HG03039 (cell line): ENCODE data around the gene CLASP1.
"Not testable (repeated sequence)": the region's sequence is repeated elsewhere in the genome, so short reads cannot be mapped to it uniquely, and the experiment has no call there.

Source experiments
- ATAC-seq: cut with Tn5 transposase; IDR thresholded peaks from one replicate; pipeline ENCODE4 v1.9.1; 2021; ENCODE audit warnings: mild to moderate bottlenecking, moderate library complexity; ENCODE audit not compliant: unreplicated experiment

The CLASP1 gene

GRCh38 chr2:121663434-121663833 lies 14.2 kb upstream of the CLASP1 start:
- ATAC-seq, result no peak

- ATAC-seq, result no peak
Observed at GRCh38 chr2:121662656-121663055, 13.4 kb upstream of the CLASP1 start.

DNA sequence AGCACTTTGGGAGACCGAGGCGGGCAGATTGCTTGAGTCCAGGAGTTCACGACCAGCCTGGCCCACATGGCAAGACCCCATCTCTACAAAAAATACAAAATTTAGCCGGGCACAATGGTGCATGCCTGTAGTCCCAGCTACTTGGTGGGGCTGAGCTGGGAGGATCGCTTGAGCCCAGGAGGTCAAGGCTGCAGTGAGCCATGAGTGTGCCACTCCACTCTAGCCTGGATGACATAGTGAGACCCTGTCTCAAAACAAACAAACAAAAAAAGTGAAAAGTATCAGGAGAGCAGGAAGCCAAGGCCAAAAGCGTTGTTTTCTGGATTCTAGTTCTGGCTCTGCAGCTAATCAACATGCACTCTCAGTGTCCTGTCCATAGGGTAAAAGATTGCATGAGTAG lies 10.7 kb upstream of the CLASP1 start:
- no peak for ATAC-seq

DNA sequence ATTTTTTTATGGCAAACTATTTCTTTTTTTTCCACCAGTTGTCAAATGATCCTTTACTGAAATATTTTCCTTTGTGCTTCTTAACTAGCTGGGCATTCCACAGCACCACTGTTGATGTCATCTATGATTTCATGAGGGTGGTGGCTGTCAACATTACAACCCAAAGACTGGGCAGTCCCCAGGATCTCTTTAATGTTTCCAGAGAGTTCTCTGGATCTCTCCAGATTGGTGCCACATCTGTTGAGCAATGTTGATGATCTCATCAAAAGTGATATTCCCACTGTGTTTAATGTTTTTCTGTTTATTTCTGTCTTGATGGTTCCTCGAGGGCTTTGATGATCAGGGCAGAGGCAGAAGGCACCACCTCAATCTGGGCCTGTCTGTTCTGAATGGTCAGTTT lies 9.1 kb upstream of the CLASP1 start:
- not testable (repeated sequence) for ATAC-seq

DNA sequence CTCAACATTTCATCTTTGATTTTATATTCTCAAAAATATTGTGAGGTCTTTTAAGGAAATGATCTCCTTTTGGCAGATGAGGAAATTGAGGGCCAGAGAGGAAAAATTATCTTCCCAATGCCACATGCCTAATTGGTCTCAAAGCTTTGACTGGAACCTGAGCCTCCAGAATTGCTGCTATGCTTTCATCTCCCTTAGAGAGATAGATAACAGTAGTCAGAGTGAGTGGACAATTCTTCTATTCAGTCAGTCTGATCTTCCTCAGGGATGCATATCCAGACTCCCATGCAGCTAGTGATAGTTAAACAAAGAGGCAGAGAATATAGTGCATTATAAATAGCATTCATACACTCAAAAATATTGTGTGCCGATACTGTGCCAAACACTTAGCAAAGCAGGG lies 3.8 kb upstream of the CLASP1 start:
- ATAC-seq, result no peak

GRCh38 chr2:121650315-121650930 lies 1.2 kb upstream of the CLASP1 start:
- ATAC-seq, result no peak

GRCh38 chr2:121649596-121650314 lies 493 bp upstream of the CLASP1 start:
- peak; percentile 86 for ATAC-seq

DNA sequence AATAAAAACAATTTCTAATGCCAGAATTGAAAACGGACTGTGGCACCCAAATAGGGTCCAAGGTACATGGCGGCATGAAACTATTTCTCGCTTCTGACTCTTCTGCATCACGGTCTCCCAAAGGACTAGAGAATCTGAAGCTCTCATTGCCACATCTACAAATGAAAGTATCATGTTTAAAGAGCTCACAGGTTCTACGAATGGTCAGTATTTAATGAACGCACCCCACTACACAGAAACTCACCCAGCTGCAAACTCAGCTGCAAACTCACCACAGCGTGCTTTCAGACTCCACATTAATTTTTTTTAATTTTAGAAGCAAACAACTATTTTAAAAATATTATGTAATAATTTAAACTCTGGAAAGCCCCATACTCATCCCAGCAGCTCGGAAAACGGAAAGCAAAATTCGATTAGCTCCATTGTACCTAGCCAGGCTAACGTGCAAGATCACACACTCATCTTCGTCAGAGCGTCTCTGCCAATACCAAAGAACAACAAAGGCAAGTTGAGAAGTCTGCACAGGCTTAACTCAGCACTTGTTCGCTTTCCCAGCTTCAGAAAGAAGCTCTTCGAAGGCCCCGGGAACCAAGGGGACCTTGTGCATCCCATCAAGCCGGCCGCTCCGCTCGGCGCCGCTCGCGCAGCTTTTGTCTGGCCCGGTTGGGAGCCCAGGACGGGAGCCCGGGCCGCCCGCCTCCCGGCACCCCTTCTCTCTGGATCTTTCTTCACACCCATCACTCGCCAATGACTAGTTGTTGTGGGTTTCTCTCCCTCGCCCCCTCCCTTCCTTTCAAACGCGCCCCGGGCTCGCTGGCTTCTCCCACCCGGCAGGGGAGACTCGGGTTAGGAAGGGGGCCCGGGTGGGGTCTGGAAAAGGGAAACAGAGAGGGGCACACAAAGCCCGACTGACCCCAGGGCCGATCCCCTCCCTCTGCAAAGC lies 785 bp downstream of the CLASP1 start:
- peak; percentile 31 for ATAC-seq

DNA sequence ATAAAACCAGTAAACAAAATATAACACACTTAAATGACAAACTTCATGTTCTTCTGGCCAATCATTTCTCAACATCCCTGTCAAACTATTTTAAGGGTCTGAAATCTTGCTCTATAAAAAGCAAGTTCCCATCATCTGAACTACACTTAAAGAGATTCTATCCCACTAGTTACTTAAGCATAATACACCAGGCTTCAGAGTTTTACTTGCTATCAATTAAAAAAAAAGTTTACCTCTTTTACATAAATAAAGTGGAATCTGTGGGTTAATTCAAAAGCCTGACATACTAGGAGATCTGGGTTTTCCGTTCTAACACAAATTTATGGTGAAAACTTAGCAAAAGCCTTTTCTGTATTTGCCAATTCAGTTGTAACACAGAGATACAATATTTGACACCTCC lies 1.9 kb downstream of the CLASP1 start:
- ATAC-seq, result no peak

GRCh38 chr2:121644715-121645114 lies 4.5 kb downstream of the CLASP1 start:
- no peak for ATAC-seq

- no peak for ATAC-seq
Observed at GRCh38 chr2:121643877-121644276, 5.4 kb downstream of the CLASP1 start.

DNA sequence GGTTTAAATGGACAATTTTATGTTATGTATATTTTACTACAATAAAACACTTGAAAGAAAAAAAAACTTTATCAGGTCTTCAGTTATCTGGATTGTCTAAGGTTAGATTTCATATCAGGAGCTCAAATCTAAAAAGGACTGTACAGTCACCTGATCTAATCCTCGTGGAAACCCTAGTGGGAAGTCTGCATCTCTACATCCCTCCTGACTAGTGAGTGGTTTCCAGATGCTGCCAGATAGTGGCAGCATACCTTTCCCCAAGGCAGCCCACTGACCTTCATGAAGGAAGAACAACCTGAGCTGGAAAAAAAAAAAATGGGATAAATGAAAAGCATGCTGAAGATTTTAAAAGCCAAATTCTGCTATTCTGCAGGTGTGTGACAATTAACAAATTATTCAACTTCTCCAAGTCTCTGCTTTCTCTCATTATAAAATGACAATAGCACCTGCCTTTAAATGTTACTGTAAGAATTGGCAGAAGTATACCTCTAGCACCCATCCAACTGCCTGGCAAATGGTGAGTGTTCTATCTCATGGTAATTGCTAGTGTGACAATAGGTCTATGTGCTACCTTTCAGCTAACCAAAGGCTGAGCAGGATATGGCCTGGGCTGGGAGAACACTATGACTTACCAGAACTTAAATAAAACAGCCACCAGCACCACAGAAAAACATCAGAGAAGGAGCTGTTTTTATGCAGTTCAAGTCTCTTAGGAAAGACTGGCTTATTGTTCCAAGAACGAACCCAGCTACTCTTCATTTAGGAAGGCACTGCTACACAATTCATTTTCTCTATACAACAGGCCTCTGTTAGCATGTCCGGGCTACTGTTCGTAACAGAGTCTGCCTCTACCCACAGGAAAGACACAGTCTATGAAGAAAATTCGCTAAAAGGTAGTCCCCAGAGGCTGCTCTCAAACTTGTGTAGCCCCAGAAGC lies 8.6 kb downstream of the CLASP1 start:
- no peak for ATAC-seq

- ATAC-seq, result not testable (repeated sequence)
Observed at GRCh38 chr2:121639846-121640245, 9.4 kb downstream of the CLASP1 start.

GRCh38 chr2:121638333-121638732 lies 10.9 kb downstream of the CLASP1 start:
- ATAC-seq, result no peak

GRCh38 chr2:121635371-121635770 lies 13.9 kb downstream of the CLASP1 start:
- ATAC-seq, result no peak

GRCh38 chr2:121634354-121635307 lies 14.6 kb downstream of the CLASP1 start:
- ATAC-seq, result peak; percentile 54

DNA sequence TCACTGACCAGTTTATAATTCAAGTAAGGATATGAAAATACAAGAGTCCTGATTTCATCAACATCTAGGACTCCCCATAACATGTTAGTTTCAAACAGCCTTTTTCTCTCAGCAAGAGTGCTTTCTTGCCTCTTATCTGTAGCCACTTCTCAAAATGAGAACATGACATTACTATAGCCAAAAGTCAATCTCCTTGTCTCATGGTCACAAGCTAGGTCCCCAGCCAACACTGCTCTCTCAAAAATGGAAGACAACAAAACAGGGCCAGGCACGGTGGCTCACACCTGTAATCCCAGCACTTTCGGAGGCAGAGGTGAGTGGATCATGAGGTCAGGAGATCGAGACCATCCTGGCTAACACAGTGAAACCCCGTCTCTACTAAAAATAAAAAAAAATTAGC lies 15.8 kb downstream of the CLASP1 start:
- ATAC-seq, result no peak

DNA sequence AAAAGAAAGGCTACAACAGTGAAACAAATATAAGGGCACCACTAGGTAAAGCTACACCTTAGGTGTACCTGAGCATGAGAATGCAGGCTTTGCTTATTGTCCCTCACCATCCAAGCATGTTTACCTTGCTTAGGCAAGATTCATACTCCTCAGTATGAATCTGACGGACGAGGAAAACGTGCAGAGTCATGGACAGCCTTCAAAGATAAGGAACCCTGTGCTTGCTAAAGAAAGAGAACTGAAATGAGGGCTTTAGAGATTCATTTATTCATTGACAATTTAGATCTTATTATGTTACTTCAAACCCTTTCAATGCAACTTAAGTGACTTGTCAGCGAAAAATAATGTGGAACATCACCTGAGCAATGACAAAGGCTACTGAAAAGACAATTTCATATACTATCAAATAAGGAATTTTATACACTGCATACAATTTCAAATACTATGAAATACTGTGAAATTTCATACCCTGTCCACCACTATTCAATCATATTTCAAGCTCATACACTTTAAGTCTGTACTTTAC lies 21.7 kb downstream of the CLASP1 start:
- ATAC-seq, result no peak
